Duodenal mucosa (tissue), 2 donors: ENCODE measurements around the gene ABHD12B.
"Not testable (repeated sequence)": the region's sequence is repeated elsewhere in the genome, so short reads cannot be mapped to it uniquely, and the experiment has no call there.

ENCODE experiments used
- H3K27ac ChIP-seq: one replicate; pipeline ENCODE4 v1.7.0; 2013; ENCODE audit warnings: low read depth, low read length
- H3K27me3 ChIP-seq, 2 donors: one replicate each; pipeline ENCODE4 v1.7.0; 2013; ENCODE audit warnings: low read length in 2 of 2, control low read depth in 1 of 2; ENCODE audit not compliant: insufficient read depth in 2 of 2, control insufficient read depth in 1 of 2
- H3K36me3 ChIP-seq, 2 donors: one replicate each; pipeline ENCODE4 v1.7.0; 2013; ENCODE audit warnings: low read length in 2 of 2, control low read depth in 1 of 2; ENCODE audit not compliant: insufficient read depth in 2 of 2, control insufficient read depth in 1 of 2
- H3K4me1 ChIP-seq, 2 donors: one replicate each; pipeline ENCODE4 v1.7.0; 2013; ENCODE audit warnings: low read length in 2 of 2, control low read depth in 1 of 2; ENCODE audit not compliant: insufficient read depth in 2 of 2, control insufficient read depth in 1 of 2
- H3K4me3 ChIP-seq, 2 donors: one replicate each; pipeline ENCODE4 v1.7.0; 2013; ENCODE audit warnings: low read length in 2 of 2, low read depth in 1 of 2
- H3K9ac ChIP-seq, 2 donors: one replicate each; pipeline ENCODE4 v1.7.0; 2013; ENCODE audit warnings: low read length in 2 of 2, low read depth in 1 of 2
- H3K9me3 ChIP-seq, 2 donors: one replicate each; pipeline ENCODE4 v1.7.0; 2013; ENCODE audit warnings: low read length in 2 of 2, control low read depth in 1 of 2; ENCODE audit not compliant: control insufficient read depth in 1 of 2

ABHD12B gene

GRCh38 chr14:50932156-50932555 lies 60.3 kb downstream of the ABHD12B start:
- Histone ChIP-seq H3K4me3 (no peak overlapping the region), H3K27ac (no peak overlapping the region), H3K9me3 (no peaks in the 10 kb centered on the region), H3K9ac (no peak overlapping the region), H3K27me3 (no peaks in the 10 kb centered on the region), H3K36me3 (no peaks in the 10 kb centered on the region), H3K4me1 (peaks cover 0 to 8% of the 10 kb centered on the region in 2 donors)

- no peak overlapping the region for H3K27ac ChIP-seq
- H3K4me3 ChIP-seq, result no peak overlapping the region
- H3K9me3 ChIP-seq, result no peaks in the 10 kb centered on the region
- no peaks in the 10 kb centered on the region for H3K36me3 ChIP-seq
- H3K4me1 ChIP-seq, result peaks cover 0 to 8% of the 10 kb centered on the region in 2 donors
- no peaks in the 10 kb centered on the region for H3K27me3 ChIP-seq
- no peak overlapping the region for H3K9ac ChIP-seq
Measured at GRCh38 chr14:50932592-50933495, 61.0 kb downstream of the ABHD12B start.

GRCh38 chr14:50935126-50936015 lies 63.5 kb downstream of the ABHD12B start:
- no peaks in the 10 kb centered on the region for H3K36me3 ChIP-seq
- no peaks in the 10 kb centered on the region for H3K9me3 ChIP-seq
- no peaks in the 10 kb centered on the region for H3K27me3 ChIP-seq
- no peak overlapping the region for H3K4me3 ChIP-seq
- no peak overlapping the region for H3K9ac ChIP-seq
- H3K4me1 ChIP-seq, result peaks cover 0 to 8% of the 10 kb centered on the region in 2 donors
- H3K27ac ChIP-seq, result no peak overlapping the region

- peaks cover 0 to 8% of the 10 kb centered on the region in 2 donors for H3K4me1 ChIP-seq
- no peak overlapping the region for H3K27ac ChIP-seq
- H3K36me3 ChIP-seq, result no peaks in the 10 kb centered on the region
- H3K4me3 ChIP-seq, result no peak overlapping the region
- H3K9ac ChIP-seq, result no peak overlapping the region
- H3K9me3 ChIP-seq, result no peaks in the 10 kb centered on the region
- H3K27me3 ChIP-seq, result no peaks in the 10 kb centered on the region
Measured at GRCh38 chr14:50936016-50936340, 64.1 kb downstream of the ABHD12B start.

- Histone ChIP-seq H3K27me3 (peaks cover 0 to 2% of the 10 kb centered on the region in 2 donors), H3K9ac (no peak overlapping the region), H3K9me3 (no peaks in the 10 kb centered on the region), H3K36me3 (no peaks in the 10 kb centered on the region), H3K4me1 (peaks cover 0 to 8% of the 10 kb centered on the region in 2 donors), H3K4me3 (no peak overlapping the region), H3K27ac (no peak overlapping the region)
Measured at GRCh38 chr14:50936882-50937281, 65.0 kb downstream of the ABHD12B start.

GRCh38 chr14:50937325-50937724 lies 65.5 kb downstream of the ABHD12B start:
- Histone ChIP-seq H3K4me3 (no peak overlapping the region), H3K36me3 (no peaks in the 10 kb centered on the region), H3K27ac (no peak overlapping the region), H3K9me3 (no peaks in the 10 kb centered on the region), H3K9ac (no peak overlapping the region), H3K4me1 (peaks cover 0 to 4% of the 10 kb centered on the region in 2 donors), H3K27me3 (peaks cover 0 to 2% of the 10 kb centered on the region in 2 donors)

- no peaks in the 10 kb centered on the region for H3K36me3 ChIP-seq
- no peak overlapping the region for H3K4me3 ChIP-seq
- H3K4me1 ChIP-seq, result no peaks in the 10 kb centered on the region
- no peak overlapping the region for H3K27ac ChIP-seq
- peaks cover 0 to 2% of the 10 kb centered on the region in 2 donors for H3K27me3 ChIP-seq
- no peaks in the 10 kb centered on the region for H3K9me3 ChIP-seq
- no peak overlapping the region for H3K9ac ChIP-seq
Measured at GRCh38 chr14:50937800-50938199, 65.9 kb downstream of the ABHD12B start.

GRCh38 chr14:50941151-50941550 lies 69.3 kb downstream of the ABHD12B start:
- Histone ChIP-seq H3K36me3 (no peaks in the 10 kb centered on the region), H3K9ac (no peak overlapping the region), H3K9me3 (no peaks in the 10 kb centered on the region), H3K27ac (no peak overlapping the region), H3K4me1 (peaks cover 0 to 18% of the 10 kb centered on the region in 2 donors), H3K27me3 (peaks cover 8 to 15% of the 10 kb centered on the region in 2 donors), H3K4me3 (no peak overlapping the region)

- not testable (repeated sequence) for H3K36me3 ChIP-seq, H3K9me3 ChIP-seq, H3K9ac ChIP-seq, H3K27ac ChIP-seq, H3K4me3 ChIP-seq
- Histone ChIP-seq H3K4me1 (peaks cover 0 to 18% of the 10 kb centered on the region in 2 donors), H3K27me3 (peaks cover 8 to 15% of the 10 kb centered on the region in 2 donors)
Measured at GRCh38 chr14:50941638-50942037, 69.8 kb downstream of the ABHD12B start.
